ENCODE results near the gene SDCBP2.
"Not testable (repeated sequence)": the region's sequence is repeated elsewhere in the genome, so short reads cannot be mapped to it uniquely, and the experiment has no call there.

Gene SDCBP2

GRCh38 chr20:1357921-1358671, 29.2 kb upstream of the SDCBP2 start:
- DNase-seq, result no peak

GRCh38 chr20:1353956-1354355, 25.0 kb upstream of the SDCBP2 start:
- DNase-seq, result no peak

- DNase-seq, result no peak
These were observed 17.5 kb upstream of the SDCBP2 start for GRCh38 chr20:1346315-1346969.

DNA sequence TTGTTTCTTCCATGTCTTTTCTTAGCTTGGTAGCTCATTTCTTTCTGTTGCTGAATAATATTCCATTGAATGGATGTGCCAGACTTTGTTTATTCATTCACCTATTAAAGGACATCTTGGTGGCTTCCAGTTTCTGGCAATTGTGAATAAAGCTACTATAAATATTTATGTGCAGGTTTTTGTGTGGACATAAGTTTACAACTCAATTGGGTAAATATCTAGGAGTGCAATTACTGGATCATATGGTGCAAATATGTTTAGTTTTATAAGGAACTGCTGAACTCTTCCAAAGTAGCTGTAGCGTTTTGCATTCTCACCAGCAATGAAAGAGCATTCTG, 16.8 kb upstream of the SDCBP2 start:
- no peak for DNase-seq

- DNase-seq, result no peak
These were observed 16.3 kb upstream of the SDCBP2 start for GRCh38 chr20:1345030-1345755.

- DNase-seq, result not testable (repeated sequence)
These were observed 14.6 kb upstream of the SDCBP2 start for GRCh38 chr20:1343446-1344124.

DNA sequence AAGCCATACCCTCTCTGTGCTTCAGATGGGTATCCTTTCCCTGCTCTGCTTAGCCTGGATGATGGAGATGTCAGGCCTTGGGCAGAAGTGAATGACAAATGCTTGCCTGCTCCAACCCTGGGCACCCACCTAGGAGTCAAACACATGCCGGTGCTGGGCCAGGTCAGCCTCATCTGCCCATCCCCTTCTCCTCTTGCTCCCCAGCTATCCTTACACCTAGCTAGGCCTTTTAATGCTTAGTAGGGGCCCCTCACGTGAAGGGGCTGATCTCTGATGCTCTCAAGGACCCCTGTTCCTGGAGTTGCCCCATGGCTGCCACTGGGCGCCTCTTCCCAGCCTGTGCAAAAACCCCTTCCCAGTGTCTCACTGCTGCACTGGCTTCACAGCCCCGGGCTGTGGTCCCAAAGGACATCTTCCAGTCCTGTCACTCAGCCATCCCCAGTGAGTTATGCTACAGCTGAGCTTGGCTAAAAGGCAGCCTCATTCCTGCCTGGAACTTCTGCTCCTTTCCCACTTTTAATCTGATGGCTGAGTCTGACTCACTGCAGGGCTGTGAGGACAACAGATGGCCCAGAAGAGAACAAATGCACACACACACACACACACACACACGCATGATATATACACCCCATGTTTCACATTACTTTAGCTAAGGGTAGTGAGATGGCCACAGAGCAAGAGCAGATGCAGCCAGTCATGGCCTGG, 12.8 kb upstream of the SDCBP2 start:
- no peak for DNase-seq

GRCh38 chr20:1338801-1339200, 9.9 kb upstream of the SDCBP2 start:
- DNase-seq, result no peak

DNA sequence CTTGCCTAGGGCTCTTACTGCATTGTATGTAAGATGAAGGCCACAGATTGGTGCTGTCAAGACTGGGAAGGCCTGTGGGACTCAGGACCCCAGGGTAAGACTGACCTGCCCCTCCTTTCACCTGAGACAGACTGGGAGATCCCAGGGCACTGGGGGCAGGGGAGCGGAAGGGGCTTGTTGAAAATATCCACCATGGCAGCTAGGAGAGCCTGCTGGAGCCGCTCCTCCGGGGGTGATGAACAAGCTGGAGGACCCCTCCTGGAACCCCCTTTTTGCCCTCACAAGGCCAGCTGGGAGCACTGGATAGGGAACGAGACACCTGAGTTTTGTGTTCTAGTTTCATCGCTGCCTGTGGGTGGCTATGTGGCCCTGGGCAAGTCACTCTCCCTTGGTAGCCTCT, 9.2 kb upstream of the SDCBP2 start:
- DNase-seq, result no peak

- DNase-seq, result no peak
These were observed 8.5 kb upstream of the SDCBP2 start for GRCh38 chr20:1337441-1337840.

DNA sequence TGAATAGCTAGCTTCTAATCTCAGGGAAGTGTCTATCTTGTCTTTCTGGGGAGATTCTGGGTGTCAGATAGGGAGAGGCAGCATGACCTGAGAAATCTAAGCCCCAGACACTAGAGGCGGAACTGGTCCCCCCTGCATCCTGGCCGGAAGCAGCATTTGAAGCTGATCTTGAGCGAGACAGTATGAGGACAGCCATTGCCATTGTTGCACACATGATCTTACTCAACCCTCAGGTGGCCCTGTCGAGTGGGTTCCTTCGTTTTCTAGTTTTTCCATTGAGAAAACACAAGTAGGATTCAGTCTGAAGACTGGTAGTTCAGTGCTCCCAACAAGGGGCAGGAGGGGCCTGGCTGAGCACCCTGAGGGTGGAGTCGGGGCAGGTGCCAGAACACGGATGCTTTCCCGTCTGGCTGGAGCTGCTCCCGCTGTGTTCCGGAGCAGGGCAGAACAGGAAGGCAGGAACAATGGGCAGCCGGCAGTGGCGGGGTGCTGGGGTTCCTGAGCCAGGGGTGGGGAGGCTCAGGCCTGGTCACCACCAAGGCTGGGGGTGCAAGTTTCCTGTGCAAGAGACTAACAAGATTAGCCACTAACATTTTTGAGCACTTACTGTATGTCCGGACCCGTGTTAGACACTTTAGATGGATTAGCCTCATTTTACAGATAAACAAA, 7.9 kb upstream of the SDCBP2 start:
- DNase-seq, result no peak

DNA sequence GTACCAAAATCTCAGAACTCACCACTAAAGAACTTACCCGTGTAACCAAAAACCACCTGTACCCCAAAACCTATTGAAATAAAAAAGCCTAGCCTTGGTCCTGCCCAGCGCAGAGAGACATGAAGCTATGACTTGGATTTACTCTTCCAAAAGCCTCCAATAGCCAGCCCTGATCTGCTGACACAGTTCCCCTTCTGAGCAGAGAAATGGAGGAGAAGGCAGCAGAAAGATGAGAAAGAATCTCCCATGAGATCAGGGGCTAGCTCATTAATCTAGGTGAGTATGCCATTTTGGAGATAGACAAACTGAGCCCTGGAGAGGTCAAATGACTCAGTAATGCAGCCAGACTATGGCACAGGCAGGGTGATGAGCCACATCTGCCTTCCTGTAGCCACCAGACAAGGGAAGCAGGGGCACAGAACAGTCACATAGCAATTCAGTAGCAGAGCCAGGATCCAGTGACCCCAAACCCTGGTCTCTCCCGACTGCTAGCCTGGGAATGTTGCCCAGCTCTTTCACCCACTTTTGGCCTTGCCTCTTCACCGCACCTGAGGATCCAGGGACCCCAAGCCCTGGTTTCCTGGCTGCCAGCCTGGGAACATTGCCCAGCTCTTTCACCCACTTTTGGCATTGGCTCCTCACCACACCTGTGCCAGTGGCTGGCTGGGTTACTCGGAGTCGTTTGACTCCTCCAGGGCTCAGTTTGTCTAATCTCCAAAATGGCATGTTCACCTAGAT, 7.2 kb upstream of the SDCBP2 start:
- DNase-seq, result no peak

- DNase-seq, result no peak
These were observed 5.8 kb upstream of the SDCBP2 start for GRCh38 chr20:1334761-1335160.

DNA sequence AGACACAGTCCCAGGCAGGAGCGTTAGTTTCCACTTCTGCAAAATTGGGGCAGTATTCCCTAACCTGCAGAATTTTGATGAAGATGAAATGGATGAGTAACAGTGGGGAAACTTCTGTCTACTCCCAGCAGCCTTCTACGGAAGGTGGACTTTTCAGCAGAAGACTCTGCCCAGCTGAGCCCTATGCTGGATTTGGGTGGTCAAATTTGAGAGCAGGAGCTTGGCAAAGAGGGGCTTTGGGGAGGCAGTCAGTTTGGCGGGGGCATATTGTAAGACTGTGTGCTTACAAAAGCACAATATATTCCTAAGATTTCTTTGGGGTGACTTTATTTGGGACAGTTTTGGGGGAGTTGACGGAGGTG, 5.4 kb upstream of the SDCBP2 start:
- DNase-seq, result no peak

GRCh38 chr20:1333462-1334369, 4.8 kb upstream of the SDCBP2 start:
- DNase-seq, result no peak

DNA sequence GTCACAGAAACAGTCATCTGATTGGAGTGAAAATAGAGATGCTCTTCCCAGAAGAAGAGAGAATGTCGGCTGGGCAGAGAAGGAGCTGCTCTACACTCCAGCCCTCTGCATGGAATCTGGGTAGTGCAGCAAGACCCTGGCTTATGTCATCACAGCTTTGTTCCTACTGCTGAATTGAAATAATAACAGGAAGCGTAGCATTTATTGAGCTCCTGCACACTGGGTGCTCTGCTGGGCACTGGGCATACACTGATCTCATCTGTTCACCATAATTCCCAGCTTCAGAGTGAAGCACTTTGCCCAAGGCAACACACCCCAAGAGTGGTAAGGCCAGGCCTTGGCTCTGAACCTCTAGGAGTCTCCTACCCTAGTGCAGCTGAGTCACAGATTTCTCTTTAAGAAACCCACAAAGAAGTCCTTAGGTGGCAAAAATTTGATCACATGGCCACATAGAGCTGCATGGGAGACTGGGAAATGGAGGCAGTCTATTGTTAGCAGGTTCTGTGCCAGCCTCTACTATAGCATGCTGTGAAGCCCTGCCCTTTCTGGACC, 3.9 kb upstream of the SDCBP2 start:
- DNase-seq, result no peak

GRCh38 chr20:1331801-1332453, 3.0 kb upstream of the SDCBP2 start:
- no peak for DNase-seq

DNA sequence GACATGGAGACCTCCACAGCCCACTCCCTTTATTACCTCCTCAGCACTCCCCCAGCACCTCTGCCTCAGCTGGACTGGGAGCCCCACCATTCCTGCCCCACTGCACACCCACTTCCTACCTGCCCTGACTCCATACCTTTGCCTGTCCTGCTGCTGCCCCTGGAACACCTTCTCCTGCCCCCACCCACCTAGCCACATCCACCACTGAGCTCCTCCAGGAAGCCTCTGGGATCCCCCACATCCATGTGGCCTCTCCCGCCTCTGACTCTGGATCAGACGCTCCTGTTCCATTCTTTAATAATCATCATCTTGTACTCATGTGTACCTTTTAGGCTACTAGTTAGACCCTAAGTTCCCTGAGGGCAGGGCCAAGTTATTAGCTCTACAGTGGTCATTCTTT, 2.2 kb upstream of the SDCBP2 start:
- no peak for DNase-seq

DNA sequence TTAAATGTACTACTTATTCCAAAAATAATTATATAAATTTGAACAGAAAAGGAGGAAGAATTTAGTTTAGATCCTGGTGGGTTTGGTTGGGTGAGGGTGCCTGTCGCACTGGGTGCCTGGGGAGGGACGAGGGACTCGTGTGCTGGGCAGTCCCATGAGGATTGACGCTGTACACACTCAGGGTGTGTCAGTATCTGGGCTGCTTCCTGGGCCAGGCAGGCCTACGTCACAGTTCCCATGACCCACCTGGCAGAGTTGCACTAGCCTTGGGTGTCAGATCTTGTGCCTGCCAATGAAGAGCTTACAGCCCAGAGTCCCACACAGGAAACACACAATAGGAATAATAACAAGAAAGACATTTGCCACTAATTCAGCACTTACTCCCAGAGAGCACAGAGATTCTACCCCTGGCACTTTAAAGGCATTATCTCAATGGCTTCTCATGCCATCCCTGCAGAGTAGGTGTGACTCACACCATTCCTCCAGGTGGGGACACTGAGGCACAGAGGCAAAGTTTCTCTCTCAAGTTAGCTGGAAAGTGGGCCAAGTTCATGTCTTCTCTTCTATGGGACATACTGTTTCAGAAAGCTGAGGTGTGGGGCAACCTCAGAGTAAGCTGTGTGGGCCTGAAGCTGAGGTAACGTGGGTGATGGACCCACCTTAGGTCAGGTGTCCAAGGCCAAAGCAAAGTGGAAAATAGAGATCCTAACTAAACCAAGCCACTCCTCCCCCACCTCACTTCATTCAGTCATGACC, 1.3 kb upstream of the SDCBP2 start:
- no peak for DNase-seq

Measured in activated CD4-positive, CD25-positive, alpha-beta regulatory T cell (primary cell).